ENCODE measurements around the gene B3GALT5.

B3GALT5 gene

GRCh38 chr21:39641827-39642450 lies 29.2 kb downstream of the B3GALT5 start:
- DNase-seq (ENCODE audit: low read depth): no peak
- no peak for TF ChIP-seq CTCF (IDR thresholded peaks at IDR 0.05; ENCODE audit: low read depth, low read length, missing control alignments)
- H3K4me3 ChIP-seq (ENCODE audit: low read depth, low read length): no peak overlapping the region

- no peak for TF ChIP-seq CTCF (IDR thresholded peaks at IDR 0.05; ENCODE audit: low read depth, low read length, missing control alignments)
- DNase-seq (ENCODE audit: low read depth): no peak
- H3K4me3 ChIP-seq (ENCODE audit: low read depth, low read length): no peak overlapping the region
Observed at GRCh38 chr21:39644062-39644560, 31.4 kb downstream of the B3GALT5 start.

GRCh38 chr21:39645331-39645730 lies 32.6 kb downstream of the B3GALT5 start:
- no peak for TF ChIP-seq CTCF (IDR thresholded peaks at IDR 0.05; ENCODE audit: low read depth, low read length, missing control alignments)
- no peak for DNase-seq (ENCODE audit: low read depth)

GRCh38 chr21:39647476-39647875 lies 34.7 kb downstream of the B3GALT5 start:
- TF ChIP-seq CTCF (IDR thresholded peaks at IDR 0.05; ENCODE audit: low read depth, low read length, missing control alignments): no peak
- no peak for DNase-seq (ENCODE audit: low read depth)

More at GRCh38 chr21:39645331-39645730, 32.6 kb downstream of the B3GALT5 start:
- no peak overlapping the region for H3K4me3 ChIP-seq (ENCODE audit: low read depth, low read length)

GRCh38 chr21:39648879-39649278 lies 36.1 kb downstream of the B3GALT5 start:
- no peak for DNase-seq (ENCODE audit: low read depth)
- TF ChIP-seq CTCF (IDR thresholded peaks at IDR 0.05; ENCODE audit: low read depth, low read length, missing control alignments): no peak
- no peak overlapping the region for H3K4me3 ChIP-seq (ENCODE audit: low read depth, low read length)

More at GRCh38 chr21:39647476-39647875, 34.7 kb downstream of the B3GALT5 start:
- H3K4me3 ChIP-seq (ENCODE audit: low read depth, low read length): no peak overlapping the region

- TF ChIP-seq CTCF (IDR thresholded peaks at IDR 0.05; ENCODE audit: low read depth, low read length, missing control alignments): no peak
Observed at GRCh38 chr21:39649526-39649925, 36.8 kb downstream of the B3GALT5 start.

GRCh38 chr21:39650306-39650705 lies 37.6 kb downstream of the B3GALT5 start:
- no peak for DNase-seq (ENCODE audit: low read depth)
- no peak for TF ChIP-seq CTCF (IDR thresholded peaks at IDR 0.05; ENCODE audit: low read depth, low read length, missing control alignments)
- no peak overlapping the region for H3K4me3 ChIP-seq (ENCODE audit: low read depth, low read length)

More at GRCh38 chr21:39649526-39649925, 36.8 kb downstream of the B3GALT5 start:
- no peak overlapping the region for H3K4me3 ChIP-seq (ENCODE audit: low read depth, low read length)
- DNase-seq (ENCODE audit: low read depth): no peak
